Measurements from ENCODE around the gene FTHL17.

GRCh38 chrX:31021537-31021936 is 50.3 kb downstream of the FTHL17 start:
- TF ChIP-seq CTCF (IDR thresholded peaks at IDR 0.05; ENCODE audit: borderline replicate concordance, extremely low read depth, low read length, poor library complexity, severe bottlenecking) (no peak), EZH2 (IDR thresholded peaks at IDR 0.05; ENCODE audit: borderline replicate concordance, low read depth, low read length, severe bottlenecking) (no peak)

Measured in DND-41 (cell line).